Measurements from ENCODE around the gene SMIM28.
"Not testable (repeated sequence)": the region's sequence is repeated elsewhere in the genome, so short reads cannot be mapped to it uniquely, and the experiment has no call there.

SMIM28 gene

GRCh38 chr6:138406443-138406842 is 28.7 kb downstream of the SMIM28 start:
- no peaks in the 10 kb centered on the region for H3K27me3 Mint-ChIP-seq
- H3K9me3 Mint-ChIP-seq: no peaks in the 10 kb centered on the region
- H3K4me1 Mint-ChIP-seq (ENCODE audit: low read depth): peaks cover 37% of the 10 kb centered on the region
- peaks cover 44% of the 10 kb centered on the region for H3K36me3 Mint-ChIP-seq (ENCODE audit: low read depth)
- no peak overlapping the region for H3K4me3 Mint-ChIP-seq
- H3K27ac Mint-ChIP-seq: no peak overlapping the region

GRCh38 chr6:138410048-138410735 is 32.5 kb downstream of the SMIM28 start:
- Mint-ChIP-seq H3K9me3 (no peaks in the 10 kb centered on the region), H3K36me3 (ENCODE audit: low read depth) (peaks cover 67% of the 10 kb centered on the region), H3K27me3 (no peaks in the 10 kb centered on the region), H3K27ac (peak overlapping the region; percentile 38), H3K4me3 (no peak overlapping the region), H3K4me1 (ENCODE audit: low read depth) (peaks cover 34% of the 10 kb centered on the region)

GRCh38 chr6:138410972-138411880 is 33.5 kb downstream of the SMIM28 start:
- H3K27ac Mint-ChIP-seq: peak overlapping the region; percentile 79
- no peak overlapping the region for H3K4me3 Mint-ChIP-seq
- H3K36me3 Mint-ChIP-seq (ENCODE audit: low read depth): peaks cover 61% of the 10 kb centered on the region
- peaks cover 25% of the 10 kb centered on the region for H3K4me1 Mint-ChIP-seq (ENCODE audit: low read depth)
- H3K27me3 Mint-ChIP-seq: no peaks in the 10 kb centered on the region
- H3K9me3 Mint-ChIP-seq: no peaks in the 10 kb centered on the region

GRCh38 chr6:138415125-138415524 is 37.4 kb downstream of the SMIM28 start:
- H3K4me1 Mint-ChIP-seq (ENCODE audit: low read depth): peaks cover 21% of the 10 kb centered on the region
- H3K9me3 Mint-ChIP-seq: no peaks in the 10 kb centered on the region
- no peak overlapping the region for H3K4me3 Mint-ChIP-seq
- H3K36me3 Mint-ChIP-seq (ENCODE audit: low read depth): peaks cover 57% of the 10 kb centered on the region
- H3K27me3 Mint-ChIP-seq: no peaks in the 10 kb centered on the region
- no peak overlapping the region for H3K27ac Mint-ChIP-seq

- Mint-ChIP-seq H3K4me3 (no peak overlapping the region), H3K9me3 (no peaks in the 10 kb centered on the region), H3K27me3 (no peaks in the 10 kb centered on the region), H3K27ac (no peak overlapping the region), H3K4me1 (ENCODE audit: low read depth) (peaks cover 12% of the 10 kb centered on the region), H3K36me3 (ENCODE audit: low read depth) (peaks cover 54% of the 10 kb centered on the region)
These were observed 38.5 kb downstream of the SMIM28 start for GRCh38 chr6:138416206-138416605.

- H3K4me3 Mint-ChIP-seq: no peak overlapping the region
- no peaks in the 10 kb centered on the region for H3K27me3 Mint-ChIP-seq
- H3K9me3 Mint-ChIP-seq: no peaks in the 10 kb centered on the region
- peaks cover 45% of the 10 kb centered on the region for H3K36me3 Mint-ChIP-seq (ENCODE audit: low read depth)
- H3K27ac Mint-ChIP-seq: no peak overlapping the region
- H3K4me1 Mint-ChIP-seq (ENCODE audit: low read depth): peaks cover 4% of the 10 kb centered on the region
These were observed 39.9 kb downstream of the SMIM28 start for GRCh38 chr6:138417493-138418117.

- no peaks in the 10 kb centered on the region for H3K27me3 Mint-ChIP-seq
- H3K9me3 Mint-ChIP-seq: no peaks in the 10 kb centered on the region
- H3K36me3 Mint-ChIP-seq (ENCODE audit: low read depth): peaks cover 39% of the 10 kb centered on the region
- H3K4me1 Mint-ChIP-seq (ENCODE audit: low read depth): peaks cover 8% of the 10 kb centered on the region
- no peak overlapping the region for H3K27ac Mint-ChIP-seq
- no peak overlapping the region for H3K4me3 Mint-ChIP-seq
These were observed 40.5 kb downstream of the SMIM28 start for GRCh38 chr6:138418118-138418742.

- H3K27ac Mint-ChIP-seq: no peak overlapping the region
- no peak overlapping the region for H3K4me3 Mint-ChIP-seq
- H3K27me3 Mint-ChIP-seq: no peaks in the 10 kb centered on the region
- no peaks in the 10 kb centered on the region for H3K9me3 Mint-ChIP-seq
- H3K36me3 Mint-ChIP-seq (ENCODE audit: low read depth): peaks cover 28% of the 10 kb centered on the region
- H3K4me1 Mint-ChIP-seq (ENCODE audit: low read depth): peaks cover 11% of the 10 kb centered on the region
These were observed 42.1 kb downstream of the SMIM28 start for GRCh38 chr6:138419766-138420165.

GRCh38 chr6:138420356-138420755 is 42.7 kb downstream of the SMIM28 start:
- no peak overlapping the region for H3K4me3 Mint-ChIP-seq
- H3K27me3 Mint-ChIP-seq: no peaks in the 10 kb centered on the region
- H3K27ac Mint-ChIP-seq: no peak overlapping the region
- peaks cover 28% of the 10 kb centered on the region for H3K36me3 Mint-ChIP-seq (ENCODE audit: low read depth)
- H3K4me1 Mint-ChIP-seq (ENCODE audit: low read depth): peaks cover 11% of the 10 kb centered on the region
- H3K9me3 Mint-ChIP-seq: no peaks in the 10 kb centered on the region

- H3K4me3 Mint-ChIP-seq: no peak overlapping the region
- no peaks in the 10 kb centered on the region for H3K9me3 Mint-ChIP-seq
- peaks cover 28% of the 10 kb centered on the region for H3K36me3 Mint-ChIP-seq (ENCODE audit: low read depth)
- H3K4me1 Mint-ChIP-seq (ENCODE audit: low read depth): peaks cover 11% of the 10 kb centered on the region
- H3K27ac Mint-ChIP-seq: no peak overlapping the region
- no peaks in the 10 kb centered on the region for H3K27me3 Mint-ChIP-seq
These were observed 43.4 kb downstream of the SMIM28 start for GRCh38 chr6:138421089-138421488.

GRCh38 chr6:138421608-138422007 is 43.9 kb downstream of the SMIM28 start:
- Mint-ChIP-seq H3K9me3 (no peaks in the 10 kb centered on the region), H3K27ac (no peak overlapping the region), H3K27me3 (no peaks in the 10 kb centered on the region), H3K36me3 (ENCODE audit: low read depth) (peaks cover 27% of the 10 kb centered on the region), H3K4me3 (no peak overlapping the region), H3K4me1 (ENCODE audit: low read depth) (peaks cover 11% of the 10 kb centered on the region)

- no peaks in the 10 kb centered on the region for H3K9me3 Mint-ChIP-seq
- H3K4me1 Mint-ChIP-seq (ENCODE audit: low read depth): peaks cover 11% of the 10 kb centered on the region
- H3K27ac Mint-ChIP-seq: no peak overlapping the region
- no peaks in the 10 kb centered on the region for H3K27me3 Mint-ChIP-seq
- no peak overlapping the region for H3K4me3 Mint-ChIP-seq
- H3K36me3 Mint-ChIP-seq (ENCODE audit: low read depth): peaks cover 16% of the 10 kb centered on the region
These were observed 45.2 kb downstream of the SMIM28 start for GRCh38 chr6:138422861-138423260.

- H3K4me1 Mint-ChIP-seq (ENCODE audit: low read depth): peaks cover 6% of the 10 kb centered on the region
- H3K27me3 Mint-ChIP-seq: no peaks in the 10 kb centered on the region
- H3K4me3 Mint-ChIP-seq: no peak overlapping the region
- H3K9me3 Mint-ChIP-seq: no peaks in the 10 kb centered on the region
- no peak overlapping the region for H3K27ac Mint-ChIP-seq
- peaks cover 2% of the 10 kb centered on the region for H3K36me3 Mint-ChIP-seq (ENCODE audit: low read depth)
These were observed 46.5 kb downstream of the SMIM28 start for GRCh38 chr6:138424004-138424904.

- not testable (repeated sequence) for H3K4me1 Mint-ChIP-seq (ENCODE audit: low read depth); H3K27me3 Mint-ChIP-seq; H3K27ac Mint-ChIP-seq; H3K9me3 Mint-ChIP-seq; H3K36me3 Mint-ChIP-seq (ENCODE audit: low read depth); H3K4me3 Mint-ChIP-seq
These were observed 47.6 kb downstream of the SMIM28 start for GRCh38 chr6:138425256-138425655.
